ENCODE data around the gene ATP2B2. TPM values are rescaled to one million over a fixed set of nuclear protein-coding genes. Genes with fewer than 3 reads are reported as not detected.
"Not testable (repeated sequence)": the region's sequence is repeated elsewhere in the genome, so short reads cannot be mapped to it uniquely, and the experiment has no call there.

The ATP2B2 gene
- total RNA-seq, 1 donor from 2014 or later: 3.7 TPM

GRCh38 chr3:10386121-10386520 lies 119.3 kb downstream of the ATP2B2 start:
- peaks cover 14 to 24% (median 17%) of the 10 kb centered on the region in 3 donors for H3K36me3 ChIP-seq (ENCODE audit: control insufficient read depth in 3 of 3, insufficient read depth in 3 of 3, low read length in 3 of 3)
- H3K4me1 ChIP-seq (ENCODE audit: control insufficient read depth in 3 of 3, insufficient read depth in 3 of 3, low read length in 3 of 3): peaks cover 0 to 6% (median 0%) of the 10 kb centered on the region in 3 donors
- peaks cover 4 to 8% (median 5%) of the 10 kb centered on the region in 3 donors for H3K9me3 ChIP-seq (ENCODE audit: control insufficient read depth in 3 of 3, low read length in 3 of 3)
- no peak overlapping the region for H3K9ac ChIP-seq (ENCODE audit: low read depth in 1 of 3, low read length in 3 of 3)
- H3K27me3 ChIP-seq (ENCODE audit: control insufficient read depth in 3 of 3, insufficient read depth in 3 of 3, low read length in 3 of 3): no peaks in the 10 kb centered on the region
- H3K4me3 ChIP-seq (ENCODE audit: low read length in 3 of 3): no peak overlapping the region
- H3K27ac ChIP-seq (ENCODE audit: low read depth, low read length): no peak overlapping the region

- Histone ChIP-seq H3K27me3 (ENCODE audit: control insufficient read depth in 3 of 3, insufficient read depth in 3 of 3, low read length in 3 of 3) (no peaks in the 10 kb centered on the region), H3K27ac (ENCODE audit: low read depth, low read length) (no peak overlapping the region), H3K4me1 (ENCODE audit: control insufficient read depth in 3 of 3, insufficient read depth in 3 of 3, low read length in 3 of 3) (peaks cover 0 to 18% (median 3%) of the 10 kb centered on the region in 3 donors), H3K4me3 (ENCODE audit: low read length in 3 of 3) (no peak overlapping the region), H3K36me3 (ENCODE audit: control insufficient read depth in 3 of 3, insufficient read depth in 3 of 3, low read length in 3 of 3) (peaks cover 14 to 24% (median 17%) of the 10 kb centered on the region in 3 donors), H3K9me3 (ENCODE audit: control insufficient read depth in 3 of 3, low read length in 3 of 3) (peaks cover 4 to 8% (median 5%) of the 10 kb centered on the region in 3 donors), H3K9ac (ENCODE audit: low read depth in 1 of 3, low read length in 3 of 3) (no peak overlapping the region)
These were observed 120.6 kb downstream of the ATP2B2 start for GRCh38 chr3:10384541-10385360.

- no peaks in the 10 kb centered on the region for H3K27me3 ChIP-seq (ENCODE audit: control insufficient read depth in 3 of 3, insufficient read depth in 3 of 3, low read length in 3 of 3)
- no peak overlapping the region for H3K27ac ChIP-seq (ENCODE audit: low read depth, low read length)
- peaks cover 14 to 18% (median 17%) of the 10 kb centered on the region in 3 donors for H3K36me3 ChIP-seq (ENCODE audit: control insufficient read depth in 3 of 3, insufficient read depth in 3 of 3, low read length in 3 of 3)
- H3K9ac ChIP-seq (ENCODE audit: low read depth in 1 of 3, low read length in 3 of 3): no peak overlapping the region
- no peak overlapping the region for H3K4me3 ChIP-seq (ENCODE audit: low read length in 3 of 3)
- peaks cover 0 to 27% (median 5%) of the 10 kb centered on the region in 3 donors for H3K4me1 ChIP-seq (ENCODE audit: control insufficient read depth in 3 of 3, insufficient read depth in 3 of 3, low read length in 3 of 3)
- peaks cover 4 to 8% (median 5%) of the 10 kb centered on the region in 3 donors for H3K9me3 ChIP-seq (ENCODE audit: control insufficient read depth in 3 of 3, low read length in 3 of 3)
These were observed 121.5 kb downstream of the ATP2B2 start for GRCh38 chr3:10383850-10384248.

GRCh38 chr3:10382892-10383849 lies 122.2 kb downstream of the ATP2B2 start:
- Histone ChIP-seq H3K9ac (ENCODE audit: low read depth in 1 of 3, low read length in 3 of 3) (no peak overlapping the region), H3K36me3 (ENCODE audit: control insufficient read depth in 3 of 3, insufficient read depth in 3 of 3, low read length in 3 of 3) (peaks cover 11 to 15% (median 13%) of the 10 kb centered on the region in 3 donors), H3K27ac (ENCODE audit: low read depth, low read length) (no peak overlapping the region), H3K9me3 (ENCODE audit: control insufficient read depth in 3 of 3, low read length in 3 of 3) (peaks cover under 1 to 7% (median 1%) of the 10 kb centered on the region in 3 donors), H3K27me3 (ENCODE audit: control insufficient read depth in 3 of 3, insufficient read depth in 3 of 3, low read length in 3 of 3) (no peaks in the 10 kb centered on the region), H3K4me1 (ENCODE audit: control insufficient read depth in 3 of 3, insufficient read depth in 3 of 3, low read length in 3 of 3) (peaks cover 5 to 34% (median 11%) of the 10 kb centered on the region in 3 donors), H3K4me3 (ENCODE audit: low read length in 3 of 3) (no peak overlapping the region)

- not testable (repeated sequence) for H3K9ac ChIP-seq (ENCODE audit: low read depth in 1 of 3, low read length in 3 of 3); H3K27me3 ChIP-seq (ENCODE audit: control insufficient read depth in 3 of 3, insufficient read depth in 3 of 3, low read length in 3 of 3); H3K27ac ChIP-seq (ENCODE audit: low read depth, low read length); H3K9me3 ChIP-seq (ENCODE audit: control insufficient read depth in 3 of 3, low read length in 3 of 3); H3K4me3 ChIP-seq (ENCODE audit: low read length in 3 of 3); H3K36me3 ChIP-seq (ENCODE audit: control insufficient read depth in 3 of 3, insufficient read depth in 3 of 3, low read length in 3 of 3)
- H3K4me1 ChIP-seq (ENCODE audit: control insufficient read depth in 3 of 3, insufficient read depth in 3 of 3, low read length in 3 of 3): peaks cover 12 to 41% (median 19%) of the 10 kb centered on the region in 3 donors
These were observed 122.9 kb downstream of the ATP2B2 start for GRCh38 chr3:10382445-10382844.

GRCh38 chr3:10381336-10381735 lies 124.0 kb downstream of the ATP2B2 start:
- Histone ChIP-seq H3K36me3 (ENCODE audit: control insufficient read depth in 3 of 3, insufficient read depth in 3 of 3, low read length in 3 of 3) (peaks cover 0 to 4% (median 0%) of the 10 kb centered on the region in 3 donors), H3K4me3 (ENCODE audit: low read length in 3 of 3) (no peak overlapping the region), H3K9ac (ENCODE audit: low read depth in 1 of 3, low read length in 3 of 3) (no peak overlapping the region), H3K9me3 (ENCODE audit: control insufficient read depth in 3 of 3, low read length in 3 of 3) (no peaks in the 10 kb centered on the region), H3K4me1 (ENCODE audit: control insufficient read depth in 3 of 3, insufficient read depth in 3 of 3, low read length in 3 of 3) (peaks cover 22 to 51% (median 29%) of the 10 kb centered on the region in 3 donors), H3K27ac (ENCODE audit: low read depth, low read length) (no peak overlapping the region), H3K27me3 (ENCODE audit: control insufficient read depth in 3 of 3, insufficient read depth in 3 of 3, low read length in 3 of 3) (no peaks in the 10 kb centered on the region)

- H3K36me3 ChIP-seq (ENCODE audit: control insufficient read depth in 3 of 3, insufficient read depth in 3 of 3, low read length in 3 of 3): no peaks in the 10 kb centered on the region
- no peak overlapping the region for H3K27ac ChIP-seq (ENCODE audit: low read depth, low read length)
- H3K4me1 ChIP-seq (ENCODE audit: control insufficient read depth in 3 of 3, insufficient read depth in 3 of 3, low read length in 3 of 3): peaks cover 26 to 55% (median 33%) of the 10 kb centered on the region in 3 donors
- H3K27me3 ChIP-seq (ENCODE audit: control insufficient read depth in 3 of 3, insufficient read depth in 3 of 3, low read length in 3 of 3): no peaks in the 10 kb centered on the region
- no peak overlapping the region for H3K4me3 ChIP-seq (ENCODE audit: low read length in 3 of 3)
- H3K9me3 ChIP-seq (ENCODE audit: control insufficient read depth in 3 of 3, low read length in 3 of 3): no peaks in the 10 kb centered on the region
- H3K9ac ChIP-seq (ENCODE audit: low read depth in 1 of 3, low read length in 3 of 3): no peak overlapping the region
These were observed 124.5 kb downstream of the ATP2B2 start for GRCh38 chr3:10380906-10381305.

- Histone ChIP-seq H3K27me3 (ENCODE audit: control insufficient read depth in 3 of 3, insufficient read depth in 3 of 3, low read length in 3 of 3) (no peaks in the 10 kb centered on the region), H3K27ac (ENCODE audit: low read depth, low read length) (peak overlapping the region; percentile 61), H3K9ac (ENCODE audit: low read depth in 1 of 3, low read length in 3 of 3) (no peak overlapping the region), H3K4me3 (ENCODE audit: low read length in 3 of 3) (no peak overlapping the region), H3K9me3 (ENCODE audit: control insufficient read depth in 3 of 3, low read length in 3 of 3) (no peaks in the 10 kb centered on the region), H3K4me1 (ENCODE audit: control insufficient read depth in 3 of 3, insufficient read depth in 3 of 3, low read length in 3 of 3) (peaks cover 35 to 65% (median 41%) of the 10 kb centered on the region in 3 donors), H3K36me3 (ENCODE audit: control insufficient read depth in 3 of 3, insufficient read depth in 3 of 3, low read length in 3 of 3) (peaks cover 0 to 2% (median 2%) of the 10 kb centered on the region in 3 donors)
These were observed 125.4 kb downstream of the ATP2B2 start for GRCh38 chr3:10379961-10380360.

GRCh38 chr3:10379161-10379560 lies 126.2 kb downstream of the ATP2B2 start:
- peaks cover 0 to 2% (median 2%) of the 10 kb centered on the region in 3 donors for H3K36me3 ChIP-seq (ENCODE audit: control insufficient read depth in 3 of 3, insufficient read depth in 3 of 3, low read length in 3 of 3)
- H3K27ac ChIP-seq (ENCODE audit: low read depth, low read length): peak overlapping the region; percentile 61
- no peaks in the 10 kb centered on the region for H3K9me3 ChIP-seq (ENCODE audit: control insufficient read depth in 3 of 3, low read length in 3 of 3)
- H3K4me3 ChIP-seq (ENCODE audit: low read length in 3 of 3): no peak overlapping the region
- H3K4me1 ChIP-seq (ENCODE audit: control insufficient read depth in 3 of 3, insufficient read depth in 3 of 3, low read length in 3 of 3): peaks cover 42 to 73% (median 45%) of the 10 kb centered on the region in 3 donors
- no peaks in the 10 kb centered on the region for H3K27me3 ChIP-seq (ENCODE audit: control insufficient read depth in 3 of 3, insufficient read depth in 3 of 3, low read length in 3 of 3)
- no peak overlapping the region for H3K9ac ChIP-seq (ENCODE audit: low read depth in 1 of 3, low read length in 3 of 3)
